ENCODE results near the gene LARGE1.

DNA sequence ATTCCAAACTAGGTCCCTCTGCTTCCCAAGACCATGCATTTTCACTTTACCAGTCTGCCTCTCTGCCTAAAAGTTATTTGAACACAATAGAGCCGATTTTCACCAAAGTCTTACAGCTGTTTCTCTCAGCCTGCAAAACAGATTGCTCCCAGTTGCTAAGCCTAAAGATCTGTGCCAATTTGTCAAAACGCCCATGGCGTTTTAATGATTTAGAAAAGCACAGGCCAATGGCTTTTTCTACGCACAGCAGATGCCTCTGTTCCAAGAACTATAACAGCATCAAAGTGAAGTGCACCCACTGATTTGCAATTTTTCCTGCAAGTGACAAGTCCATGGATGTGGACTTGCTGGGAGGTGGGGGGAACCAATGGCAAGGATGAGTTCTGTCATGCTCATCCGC, 688.2 kb downstream of the LARGE1 start:
- no peak for TF ChIP-seq POLR2A (IDR thresholded peaks at IDR 0.05)
- TF ChIP-seq, protein P1, sequence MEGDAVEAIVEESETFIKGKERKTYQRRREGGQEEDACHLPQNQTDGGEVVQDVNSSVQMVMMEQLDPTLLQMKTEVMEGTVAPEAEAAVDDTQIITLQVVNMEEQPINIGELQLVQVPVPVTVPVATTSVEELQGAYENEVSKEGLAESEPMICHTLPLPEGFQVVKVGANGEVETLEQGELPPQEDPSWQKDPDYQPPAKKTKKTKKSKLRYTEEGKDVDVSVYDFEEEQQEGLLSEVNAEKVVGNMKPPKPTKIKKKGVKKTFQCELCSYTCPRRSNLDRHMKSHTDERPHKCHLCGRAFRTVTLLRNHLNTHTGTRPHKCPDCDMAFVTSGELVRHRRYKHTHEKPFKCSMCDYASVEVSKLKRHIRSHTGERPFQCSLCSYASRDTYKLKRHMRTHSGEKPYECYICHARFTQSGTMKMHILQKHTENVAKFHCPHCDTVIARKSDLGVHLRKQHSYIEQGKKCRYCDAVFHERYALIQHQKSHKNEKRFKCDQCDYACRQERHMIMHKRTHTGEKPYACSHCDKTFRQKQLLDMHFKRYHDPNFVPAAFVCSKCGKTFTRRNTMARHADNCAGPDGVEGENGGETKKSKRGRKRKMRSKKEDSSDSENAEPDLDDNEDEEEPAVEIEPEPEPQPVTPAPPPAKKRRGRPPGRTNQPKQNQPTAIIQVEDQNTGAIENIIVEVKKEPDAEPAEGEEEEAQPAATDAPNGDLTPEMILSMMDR (IDR thresholded peaks at IDR 0.05) = no peak
